DND-41 (cell line): ENCODE data around the gene GALNT1.

Experiments used
- ATAC-seq: fragments of 200-7000 bp; cut with Tn5 transposase; 3 replicates; pipeline ENCODE4 v1.9.1; 2021; ENCODE audit warnings: low read depth; ENCODE audit not compliant: insufficient read depth
- DNase-seq: peaks from one replicate; pipeline ENCODE4 v3.0.0-alpha.2; 2020
- H2AFZ ChIP-seq: 2 replicates; pipeline ENCODE4 v1.6.0; 2012; ENCODE audit warnings: low read depth, low read length
- H3K27ac ChIP-seq: 2 replicates; pipeline ENCODE4 v1.5.1; 2012; ENCODE audit warnings: low read length, inconsistent platforms
- H3K27me3 ChIP-seq: fragments of 200-600 bp; sonication (generic); 2 replicates; pipeline ENCODE4 v1.6.0; 2012; ENCODE audit warnings: low read length, mild to moderate bottlenecking, inconsistent platforms; ENCODE audit not compliant: insufficient read depth, poor library complexity
- H3K36me3 ChIP-seq: 2 replicates; pipeline ENCODE4 v1.5.1; 2012; ENCODE audit warnings: low read length, inconsistent platforms; ENCODE audit not compliant: insufficient read depth
- H3K4me1 ChIP-seq: 2 replicates; pipeline ENCODE4 v1.5.1; 2012; ENCODE audit warnings: mild to moderate bottlenecking, low read length; ENCODE audit not compliant: insufficient read depth
- H3K4me2 ChIP-seq: 2 replicates; pipeline ENCODE4 v1.6.0; 2012; ENCODE audit warnings: mild to moderate bottlenecking, moderate library complexity, low read length, inconsistent platforms; ENCODE audit not compliant: insufficient read depth
- H3K4me3 ChIP-seq, 2 experiments: fragments of 200-600 bp in 1 of 2; shearing (Covaris generic) in 1 of 2; 2 replicates each; pipeline ENCODE4 v1.5.1; 2012 to 2016; ENCODE audit warnings: inconsistent platforms in 2 of 2, low read length in 2 of 2, mild to moderate bottlenecking in 2 of 2, low read depth in 1 of 2, moderate library complexity in 1 of 2
- H3K79me2 ChIP-seq: 2 replicates; pipeline ENCODE4 v1.6.0; 2012; ENCODE audit warnings: low read length, inconsistent platforms; ENCODE audit not compliant: insufficient read depth
- H3K9ac ChIP-seq: 2 replicates; pipeline ENCODE4 v1.6.0; 2012; ENCODE audit warnings: low read depth, mild to moderate bottlenecking, inconsistent platforms, low read length, moderate library complexity
- H3K9me3 ChIP-seq: 2 replicates; pipeline ENCODE4 v1.5.1; 2012; ENCODE audit warnings: low read length, moderate library complexity, mild to moderate bottlenecking, inconsistent platforms; ENCODE audit not compliant: insufficient read depth, severe bottlenecking
- H4K20me1 ChIP-seq: 2 replicates; pipeline ENCODE4 v1.6.0; 2012; ENCODE audit warnings: low read length; ENCODE audit not compliant: insufficient read depth
- CTCF ChIP-seq: IDR thresholded peaks from 2 replicates; pipeline ENCODE4 v1.5.1; 2012; ENCODE audit warnings: borderline replicate concordance, low read length, moderate library complexity, mild to moderate bottlenecking; ENCODE audit not compliant: poor library complexity, severe bottlenecking; ENCODE audit errors: extremely low read depth
- EZH2 ChIP-seq: IDR thresholded peaks from 3 replicates; pipeline ENCODE4 v1.6.1; 2012; ENCODE audit warnings: borderline replicate concordance, low read depth, mild to moderate bottlenecking, moderate library complexity, low read length, inconsistent platforms; ENCODE audit not compliant: severe bottlenecking

The GALNT1 gene

GRCh38 chr18:35682281-35682867 is 100.8 kb downstream of the GALNT1 start:
- no peak overlapping the region for H3K4me2 ChIP-seq
- ATAC-seq (no peak), DNase-seq (no peak)
- no peak overlapping the region for H3K4me3 ChIP-seq
- no peak overlapping the region for H3K9ac ChIP-seq
- H3K9me3 ChIP-seq: no peaks in the 10 kb centered on the region
- no peaks in the 10 kb centered on the region for H3K4me1 ChIP-seq
- peaks cover 9% of the 10 kb centered on the region; the same call in 1 of the 2 replicates for H3K36me3 ChIP-seq
- no peaks in the 10 kb centered on the region for H4K20me1 ChIP-seq
- TF ChIP-seq EZH2 (no peak), CTCF (no peak)
- no peak overlapping the region for H3K27ac ChIP-seq
- H2AFZ ChIP-seq: no peak overlapping the region
- no peaks in the 10 kb centered on the region for H3K79me2 ChIP-seq
- no peaks in the 10 kb centered on the region for H3K27me3 ChIP-seq

DNA sequence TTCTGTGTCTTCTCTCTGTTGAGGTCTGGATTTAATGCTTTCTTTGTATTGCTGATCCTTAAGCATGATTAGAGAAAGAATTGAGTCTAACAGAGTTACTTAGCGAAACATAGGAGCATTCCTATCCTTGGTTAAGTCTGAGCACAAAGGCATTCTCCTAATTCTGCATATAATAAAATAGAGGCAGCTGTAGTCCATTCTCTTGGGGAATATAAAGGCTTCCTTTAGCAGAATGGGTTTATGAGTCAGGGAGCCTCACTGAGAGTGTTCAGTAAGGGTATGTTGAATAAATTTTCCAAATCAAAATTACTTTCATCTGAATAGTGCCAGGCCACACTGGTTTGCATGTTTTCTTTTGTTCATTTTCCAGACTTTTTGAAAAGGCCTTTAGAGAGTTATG is 101.5 kb downstream of the GALNT1 start:
- Histone ChIP-seq H2AFZ (no peak overlapping the region), H3K27ac (no peak overlapping the region), H3K79me2 (no peaks in the 10 kb centered on the region), H4K20me1 (no peaks in the 10 kb centered on the region), H3K4me3 (no peak overlapping the region), H3K9me3 (no peaks in the 10 kb centered on the region), H3K36me3 (peaks cover 9% of the 10 kb centered on the region; the same call in 1 of the 2 replicates), H3K4me2 (no peak overlapping the region), H3K9ac (no peak overlapping the region), H3K4me1 (no peaks in the 10 kb centered on the region), H3K27me3 (no peaks in the 10 kb centered on the region)
- no peak for ATAC-seq
- TF ChIP-seq EZH2 (no peak), CTCF (no peak)
- DNase-seq: no peak

DNA sequence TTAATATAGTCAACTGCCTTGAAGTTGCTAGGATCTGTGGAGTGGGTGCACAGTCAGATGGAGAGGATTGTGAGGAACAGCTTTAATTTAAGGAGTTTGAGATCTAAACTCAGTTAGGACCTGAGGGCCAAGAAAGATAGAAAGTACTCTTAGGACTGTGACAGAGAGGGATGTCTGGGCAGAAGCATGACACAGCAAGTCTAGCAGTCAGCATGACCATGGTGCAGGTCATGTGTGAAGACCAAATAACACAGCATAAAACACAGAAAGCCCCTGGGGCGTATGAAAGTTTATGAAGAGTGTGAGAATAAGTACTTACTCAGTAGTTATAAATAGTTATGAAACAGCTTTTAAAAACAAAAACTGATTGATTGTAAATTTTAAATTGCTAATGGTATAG is 107.2 kb downstream of the GALNT1 start:
- Histone ChIP-seq H2AFZ (no peak overlapping the region), H3K9me3 (no peaks in the 10 kb centered on the region), H3K9ac (no peak overlapping the region), H3K27ac (no peak overlapping the region), H3K4me1 (no peaks in the 10 kb centered on the region), H3K4me3 (no peak overlapping the region), H3K79me2 (no peaks in the 10 kb centered on the region), H3K36me3 (peaks cover 34% of the 10 kb centered on the region; the same call in 1 of the 2 replicates), H4K20me1 (no peaks in the 10 kb centered on the region), H3K27me3 (no peaks in the 10 kb centered on the region), H3K4me2 (no peak overlapping the region)
- TF ChIP-seq CTCF (no peak), EZH2 (no peak)
- ATAC-seq (no peak), DNase-seq (no peak)

DNA sequence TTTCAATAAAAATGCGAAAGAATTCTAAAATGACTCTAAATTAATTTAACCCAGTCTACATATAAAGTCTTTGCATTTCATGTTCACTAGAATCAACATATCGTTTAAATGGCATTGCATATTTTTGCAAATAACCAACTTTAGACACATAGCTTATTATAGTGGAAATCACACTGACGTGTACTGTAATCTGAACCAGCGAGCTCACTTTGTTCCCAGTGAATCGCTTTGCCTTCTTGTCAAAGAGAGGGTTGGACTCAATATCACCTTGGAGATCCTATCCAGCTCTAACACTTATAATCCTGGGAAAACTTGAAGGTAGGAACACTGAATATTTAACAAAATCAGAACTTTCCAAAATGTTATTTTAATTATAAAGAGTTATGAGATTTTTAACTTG is 108.2 kb downstream of the GALNT1 start:
- ATAC-seq (no peak), DNase-seq (no peak)
- H3K9ac ChIP-seq: no peak overlapping the region
- no peak overlapping the region for H3K4me2 ChIP-seq
- H3K9me3 ChIP-seq: no peaks in the 10 kb centered on the region
- H3K4me1 ChIP-seq: no peaks in the 10 kb centered on the region
- no peaks in the 10 kb centered on the region for H3K79me2 ChIP-seq
- H2AFZ ChIP-seq: no peak overlapping the region
- no peak overlapping the region for H3K27ac ChIP-seq
- peaks cover 34% of the 10 kb centered on the region; the same call in 1 of the 2 replicates for H3K36me3 ChIP-seq
- H3K4me3 ChIP-seq: no peak overlapping the region
- H4K20me1 ChIP-seq: no peaks in the 10 kb centered on the region
- TF ChIP-seq EZH2: no peak
- no peak for TF ChIP-seq CTCF
- no peaks in the 10 kb centered on the region for H3K27me3 ChIP-seq
